Adipose tissue (tissue), 3 donors: ENCODE results near the gene KCNAB1. TPM values are rescaled to one million over a fixed set of nuclear protein-coding genes. Genes with fewer than 3 reads are reported as not detected.
"Not testable (repeated sequence)": the region's sequence is repeated elsewhere in the genome, so short reads cannot be mapped to it uniquely, and the experiment has no call there.

Source experiments
- H3K27ac ChIP-seq: one replicate; pipeline ENCODE4 v1.5.1; 2013; ENCODE audit warnings: low read depth, low read length
- WGBS, 3 donors: extraction: QIAGEN DNeasy Blood & Tissue Kit; methylation state at CpG; one replicate each; pipeline ENCODE4 v1.1.7; 2013; 5-methylcytosine and 5-hydroxymethylcytosine counted together
- polyA plus RNA-seq, 3 donors: library from polyadenylated mRNA; stranded (reverse); fragments of 200-250 nt; gene quantifications; one replicate each; pipeline ENCODE4 v1.2.3, GENCODE V29; 2013
- donor health status: healthy with polysubstance abuse.
- donor health status: Bipolar disorder and iron deficiency.
- donor health status: healthy.

Gene KCNAB1
- polyA plus RNA-seq: 1 to 10 TPM; 2.3 to 6.7 (median 2.3) TPM

- WGBS, 3 donors: 31 to 54% (median 52%) methylated on average over 19 of the region's 19 CpGs
- H3K27ac ChIP-seq: no peak within 1 kb of the TSS
Measured at GRCh38 chr3:156120528-156121251, at the start of gene KCNAB1. Gene KCNAB1, plus strand, starts transcription at chr3:156120578.

- 95 to 100% (median 100%) methylated on average over 1 of the region's 1 CpG for WGBS, 3 donors
- H3K27ac ChIP-seq: no peak overlapping the region
Measured at GRCh38 chr3:156071031-156071430, 49.3 kb upstream of the KCNAB1 start.

GRCh38 chr3:156072950-156073657 is 47.3 kb upstream of the KCNAB1 start:
- not testable (repeated sequence) for H3K27ac ChIP-seq
- WGBS, 3 donors: 93 to 95% (median 95%) methylated on average over 25 to 29 of the region's 29 CpGs

GRCh38 chr3:156090126-156090525 is 30.3 kb upstream of the KCNAB1 start:
- WGBS, 3 donors: 56 to 67% (median 64%) methylated on average over 3 of the region's 3 CpGs
- H3K27ac ChIP-seq: no peak overlapping the region

GRCh38 chr3:156093964-156094363 is 26.4 kb upstream of the KCNAB1 start:
- WGBS, 3 donors: 52 to 71% (median 56%) methylated on average over 7 of the region's 7 CpGs
- no peak overlapping the region for H3K27ac ChIP-seq

GRCh38 chr3:156094391-156094790 is 26.0 kb upstream of the KCNAB1 start:
- 75 to 81% (median 79%) methylated on average over 2 of the region's 2 CpGs for WGBS, 3 donors

GRCh38 chr3:156095652-156096051 is 24.7 kb upstream of the KCNAB1 start:
- not testable (repeated sequence) for H3K27ac ChIP-seq

More at GRCh38 chr3:156094391-156094790, 26.0 kb upstream of the KCNAB1 start:
- H3K27ac ChIP-seq: no peak overlapping the region

GRCh38 chr3:156098437-156099035 is 21.8 kb upstream of the KCNAB1 start:
- H3K27ac ChIP-seq: no peak overlapping the region
- 84 to 95% (median 94%) methylated on average over 4 of the region's 4 CpGs for WGBS, 3 donors

More at GRCh38 chr3:156095652-156096051, 24.7 kb upstream of the KCNAB1 start:
- 92 to 95% (median 95%) methylated on average over 4 of the region's 4 CpGs for WGBS, 3 donors

- not testable (repeated sequence) for H3K27ac ChIP-seq
- WGBS, 3 donors: 85 to 94% (median 94%) methylated on average over 21 to 27 of the region's 27 CpGs
Measured at GRCh38 chr3:156099348-156099747, 21.0 kb upstream of the KCNAB1 start.

- WGBS, 3 donors: 86 to 92% (median 92%) methylated on average over 9 of the region's 9 CpGs
- not testable (repeated sequence) for H3K27ac ChIP-seq
Measured at GRCh38 chr3:156099984-156100383, 20.4 kb upstream of the KCNAB1 start.

- no peak overlapping the region for H3K27ac ChIP-seq
- 28 to 45% (median 35%) methylated on average over 4 of the region's 4 CpGs for WGBS, 3 donors
Measured at GRCh38 chr3:156102267-156102931, 18.0 kb upstream of the KCNAB1 start.

- H3K27ac ChIP-seq: no peak overlapping the region
- 76 to 93% (median 87%) methylated on average over 7 of the region's 7 CpGs for WGBS, 3 donors
Measured at GRCh38 chr3:156106721-156107373, 13.5 kb upstream of the KCNAB1 start.

GRCh38 chr3:156107504-156107903 is 12.9 kb upstream of the KCNAB1 start:
- 42 to 93% (median 92%) methylated on average over 5 of the region's 5 CpGs for WGBS, 3 donors
- no peak overlapping the region for H3K27ac ChIP-seq

GRCh38 chr3:156108616-156109015 is 11.8 kb upstream of the KCNAB1 start:
- 69 to 83% (median 83%) methylated on average over 3 of the region's 3 CpGs for WGBS, 3 donors
- no peak overlapping the region for H3K27ac ChIP-seq

GRCh38 chr3:156109989-156110388 is 10.4 kb upstream of the KCNAB1 start:
- H3K27ac ChIP-seq: no peak overlapping the region
- WGBS, 3 donors: 65 to 77% (median 73%) methylated on average over 9 of the region's 9 CpGs

GRCh38 chr3:156126467-156126866 is 6.1 kb downstream of the KCNAB1 start:
- WGBS, 3 donors: 44 to 86% (median 74%) methylated on average over 3 of the region's 3 CpGs

GRCh38 chr3:156131241-156131640 is 10.9 kb downstream of the KCNAB1 start:
- H3K27ac ChIP-seq: no peak overlapping the region
- WGBS, 3 donors: 43 to 48% (median 43%) methylated on average over 3 of the region's 3 CpGs

More at GRCh38 chr3:156126467-156126866, 6.1 kb downstream of the KCNAB1 start:
- H3K27ac ChIP-seq: no peak overlapping the region

GRCh38 chr3:156131799-156132198 is 11.4 kb downstream of the KCNAB1 start:
- no peak overlapping the region for H3K27ac ChIP-seq
